ENCODE measurements around the gene FAM193A. TPM values are rescaled to one million over a fixed set of nuclear protein-coding genes. Genes with fewer than 3 reads are reported as not detected.

Gene FAM193A
- polyA plus RNA-seq, 1 experiment: 5.9 TPM

DNA sequence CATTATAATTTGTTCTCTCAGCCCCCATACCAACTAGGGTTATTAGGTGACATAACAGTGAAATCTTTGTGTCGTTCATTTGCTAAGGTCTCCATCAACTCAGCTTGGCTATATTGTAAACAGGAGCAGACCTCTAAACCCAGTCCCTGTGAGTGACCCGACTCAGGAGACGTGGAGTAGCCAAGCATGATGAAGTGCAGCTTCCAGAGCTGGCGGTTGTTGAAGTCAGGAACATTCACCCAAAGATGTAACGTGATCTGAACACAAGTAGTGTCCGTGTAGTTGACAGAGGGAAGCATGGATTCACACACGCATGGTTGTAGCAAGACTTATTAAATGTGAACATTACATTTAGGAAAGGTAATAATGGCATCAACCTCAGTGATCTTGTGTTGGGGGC, 102.3 kb downstream of the FAM193A start:
- Histone ChIP-seq H3K9me3 (ENCODE audit: control insufficient read depth, insufficient read depth, low read length) (no peaks in the 10 kb centered on the region), H3K4me3 (ENCODE audit: low read depth, low read length) (no peak overlapping the region), H3K27me3 (ENCODE audit: control insufficient read depth, insufficient read depth, low read length) (no peaks in the 10 kb centered on the region), H3K27ac (ENCODE audit: low read depth, low read length) (no peak overlapping the region)
- POLR2A ChIA-PET: no interaction called here
- TF ChIP-seq, protein P1, sequence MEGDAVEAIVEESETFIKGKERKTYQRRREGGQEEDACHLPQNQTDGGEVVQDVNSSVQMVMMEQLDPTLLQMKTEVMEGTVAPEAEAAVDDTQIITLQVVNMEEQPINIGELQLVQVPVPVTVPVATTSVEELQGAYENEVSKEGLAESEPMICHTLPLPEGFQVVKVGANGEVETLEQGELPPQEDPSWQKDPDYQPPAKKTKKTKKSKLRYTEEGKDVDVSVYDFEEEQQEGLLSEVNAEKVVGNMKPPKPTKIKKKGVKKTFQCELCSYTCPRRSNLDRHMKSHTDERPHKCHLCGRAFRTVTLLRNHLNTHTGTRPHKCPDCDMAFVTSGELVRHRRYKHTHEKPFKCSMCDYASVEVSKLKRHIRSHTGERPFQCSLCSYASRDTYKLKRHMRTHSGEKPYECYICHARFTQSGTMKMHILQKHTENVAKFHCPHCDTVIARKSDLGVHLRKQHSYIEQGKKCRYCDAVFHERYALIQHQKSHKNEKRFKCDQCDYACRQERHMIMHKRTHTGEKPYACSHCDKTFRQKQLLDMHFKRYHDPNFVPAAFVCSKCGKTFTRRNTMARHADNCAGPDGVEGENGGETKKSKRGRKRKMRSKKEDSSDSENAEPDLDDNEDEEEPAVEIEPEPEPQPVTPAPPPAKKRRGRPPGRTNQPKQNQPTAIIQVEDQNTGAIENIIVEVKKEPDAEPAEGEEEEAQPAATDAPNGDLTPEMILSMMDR (IDR thresholded peaks at IDR 0.05; ENCODE audit: low read depth, low read length): no peak
- no peak for DNase-seq (ENCODE audit: low read depth, low spot score)
- CTCF ChIA-PET: no interaction called here

GRCh38 chr4:2642968-2643367, 106.5 kb downstream of the FAM193A start:
- POLR2A ChIA-PET: no interaction called here
- Histone ChIP-seq H3K9me3 (ENCODE audit: control insufficient read depth, insufficient read depth, low read length) (no peaks in the 10 kb centered on the region), H3K4me3 (ENCODE audit: low read depth, low read length) (no peak overlapping the region), H3K27me3 (ENCODE audit: control insufficient read depth, insufficient read depth, low read length) (no peaks in the 10 kb centered on the region), H3K27ac (ENCODE audit: low read depth, low read length) (no peak overlapping the region)
- CTCF ChIA-PET: no interaction called here
- TF ChIP-seq, protein P1 (IDR thresholded peaks at IDR 0.05; ENCODE audit: low read depth, low read length): no peak
- no peak for DNase-seq (ENCODE audit: low read depth, low spot score)

- Histone ChIP-seq H3K9me3 (ENCODE audit: control insufficient read depth, insufficient read depth, low read length) (no peaks in the 10 kb centered on the region), H3K27me3 (ENCODE audit: control insufficient read depth, insufficient read depth, low read length) (no peaks in the 10 kb centered on the region), H3K4me3 (ENCODE audit: low read depth, low read length) (no peak overlapping the region), H3K27ac (ENCODE audit: low read depth, low read length) (no peak overlapping the region)
- DNase-seq (ENCODE audit: low read depth, low spot score): no peak
- ChIA-PET CTCF (no interaction called here), POLR2A (no interaction called here)
- TF ChIP-seq, protein P1 (IDR thresholded peaks at IDR 0.05; ENCODE audit: low read depth, low read length): no peak
These were observed 107.1 kb downstream of the FAM193A start for GRCh38 chr4:2643555-2643954.

GRCh38 chr4:2646396-2647149, 110.1 kb downstream of the FAM193A start:
- TF ChIP-seq, protein P1 (IDR thresholded peaks at IDR 0.05; ENCODE audit: low read depth, low read length): no peak
- ChIA-PET POLR2A (no interaction called here), CTCF (interaction anchor here (0.5 kb wide), 1 partner anchor 391 kb away, joined by 3 read pairs; no protein-coding TSS in a partner anchor)
- no peaks in the 10 kb centered on the region for H3K9me3 ChIP-seq (ENCODE audit: control insufficient read depth, insufficient read depth, low read length)
- DNase-seq (ENCODE audit: low read depth, low spot score): no peak
- H3K27ac ChIP-seq (ENCODE audit: low read depth, low read length): no peak overlapping the region
- no peak overlapping the region for H3K4me3 ChIP-seq (ENCODE audit: low read depth, low read length)
- H3K27me3 ChIP-seq (ENCODE audit: control insufficient read depth, insufficient read depth, low read length): no peaks in the 10 kb centered on the region

GRCh38 chr4:2647403-2648158, 111.1 kb downstream of the FAM193A start:
- ChIA-PET POLR2A (no interaction called here), CTCF (interaction anchor here (0.5 kb wide), 1 partner anchor 390 kb away, joined by 3 read pairs; no protein-coding TSS in a partner anchor)
- H3K27ac ChIP-seq (ENCODE audit: low read depth, low read length): no peak overlapping the region
- TF ChIP-seq, protein P1 (IDR thresholded peaks at IDR 0.05; ENCODE audit: low read depth, low read length): no peak
- no peaks in the 10 kb centered on the region for H3K27me3 ChIP-seq (ENCODE audit: control insufficient read depth, insufficient read depth, low read length)
- DNase-seq (ENCODE audit: low read depth, low spot score): no peak
- no peak overlapping the region for H3K4me3 ChIP-seq (ENCODE audit: low read depth, low read length)
- H3K9me3 ChIP-seq (ENCODE audit: control insufficient read depth, insufficient read depth, low read length): no peaks in the 10 kb centered on the region

Data from AG04450 (cell line).